ENCODE results near the gene HOXC4. TPM values are rescaled to one million over a fixed set of nuclear protein-coding genes. Genes with fewer than 3 reads are reported as not detected.

HOXC4 gene
- total and polyA plus RNA-seq, 2 of the 8 experiments (the other 6 are each of a cell fraction or from before 2014, with no cell fraction given), result not detected

DNA sequence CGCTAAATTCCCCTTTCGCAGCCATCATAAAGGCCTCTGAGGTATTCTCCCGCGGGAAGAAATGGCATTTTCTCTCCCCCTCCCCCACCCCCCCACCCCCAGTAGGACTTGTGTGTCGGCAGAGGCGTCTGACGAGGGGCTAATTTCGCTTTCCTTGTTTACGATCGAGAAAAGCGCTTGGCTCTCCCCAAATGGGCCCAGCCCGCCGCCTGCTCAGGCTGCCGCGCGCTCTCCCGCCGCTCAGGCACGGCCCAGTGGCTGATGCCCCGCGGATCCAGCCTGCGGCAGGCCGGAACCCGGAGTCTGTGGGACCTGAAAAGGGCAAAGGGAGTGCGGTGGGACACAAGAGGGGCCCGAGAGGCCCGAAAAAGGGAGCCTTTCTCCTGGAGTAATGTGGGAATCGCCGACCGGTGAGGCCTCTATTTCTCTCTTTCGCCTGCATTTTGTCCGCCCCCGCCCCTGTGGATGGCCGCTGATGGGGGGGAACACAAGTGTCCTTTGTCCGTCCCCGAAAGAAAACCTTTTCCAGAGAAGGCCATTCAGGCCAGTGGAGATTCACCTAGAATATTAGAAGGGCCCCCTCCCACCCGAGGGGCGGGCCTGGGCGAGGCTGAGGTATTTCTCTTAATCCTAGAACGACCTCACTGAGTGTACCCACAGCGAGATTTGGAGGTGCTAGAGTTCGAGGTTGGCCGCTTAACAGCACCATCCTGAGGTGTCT is 34.4 kb upstream of the HOXC4 start:
- H3K27me3 ChIP-seq (replicated peaks in 1 of 4; ENCODE audit: control insufficient read depth in 3 of 4, extremely low read depth in 1 of 4, insufficient read depth in 3 of 4, low read length in 3 of 4), result peaks cover 95 to 100% (median 100%) of the 10 kb centered on the region in 4 experiments
- TF ChIP-seq SUZ12 (IDR thresholded peaks at IDR 0.05; ENCODE audit: low read length) (peak; percentile 75), HDAC2 (IDR thresholded peaks at IDR 0.05; ENCODE audit: borderline replicate concordance in 1 of 2, low read depth in 2 of 2, low read length in 2 of 2) (0 out of 4 replicates have a peak, but pooled peaks of 1 of the 2 experiments have one; percentile 42), POLR2AphosphoS5 (IDR thresholded peaks at IDR 0.05; ENCODE audit: low read depth, low read length) (no peak), CTBP2 (IDR thresholded peaks at IDR 0.05; ENCODE audit: borderline replicate concordance, insufficient read depth, insufficient read length, low read length) (peak; percentile 69), EZH2 (IDR thresholded peaks at IDR 0.05; ENCODE audit: low read depth, low read length, severe bottlenecking) (peak; percentile 79), MAFK (IDR thresholded peaks at IDR 0.05; ENCODE audit: low read depth, low read length) (no peak), KDM4A (IDR thresholded peaks at IDR 0.05; ENCODE audit: low read depth, low read length, severe bottlenecking) (peak; percentile 8)
- TF ChIP-seq, protein P1, sequence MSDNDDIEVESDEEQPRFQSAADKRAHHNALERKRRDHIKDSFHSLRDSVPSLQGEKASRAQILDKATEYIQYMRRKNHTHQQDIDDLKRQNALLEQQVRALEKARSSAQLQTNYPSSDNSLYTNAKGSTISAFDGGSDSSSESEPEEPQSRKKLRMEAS (IDR thresholded peaks at IDR 0.05), result 0 out of 2 replicates have a peak, but pooled peaks have one; percentile 14
- no peak overlapping the region for H4K91ac ChIP-seq (replicated peaks; ENCODE audit: insufficient read length, low read length)
- no peaks in the 10 kb centered on the region; a peak in 1 of 8 replicates for H3K36me3 ChIP-seq (ENCODE audit: control insufficient read depth in 2 of 4, insufficient read depth in 4 of 4, low read length in 3 of 4)
- H3K4me2 ChIP-seq (ENCODE audit: insufficient read depth in 1 of 2, low read depth in 2 of 2, low read length in 2 of 2), result peak overlapping the region; percentile 28 to 59
- 0 out of 2 replicates have a peak overlapping the region, but pooled peaks have one; percentile 27 for H2BK12ac ChIP-seq (ENCODE audit: low read depth, low read length)
- peaks cover 9 to 40% of the 10 kb centered on the region in 2 experiments for H4K20me1 ChIP-seq (replicated peaks in 1 of 2; ENCODE audit: control insufficient read depth in 1 of 2, insufficient read depth in 2 of 2, low read length in 2 of 2)
- no peaks in the 10 kb centered on the region for H3K9me3 ChIP-seq (ENCODE audit: insufficient read depth in 2 of 2, low read depth in 1 of 2, low read length in 1 of 2)
- no peak overlapping the region for H2AFZ ChIP-seq (ENCODE audit: low read length)
- H4K8ac ChIP-seq (ENCODE audit: extremely low read depth, insufficient read depth, low read length), result no peak overlapping the region
- ChIA-PET POLR2A (ENCODE audit: partially characterized antibody) (no interaction called here), CTCF (ENCODE audit: partially characterized antibody) (no interaction called here)
- H2AK5ac ChIP-seq (ENCODE audit: low read depth, low read length), result no peak overlapping the region
- 3% methylated on average over 30 of the region's 43 CpGs; no CpG with 5 or more reads in 1 of the 2 experiments for WGBS, 2 experiments (ENCODE audit: extremely low coverage in 1 of 2, insufficient coverage in 1 of 2, insufficient read length in 1 of 2, insufficient replicate concordance in 2 of 2, low coverage in 1 of 2, low lambda C conversion rate in 2 of 2, missing lambda C conversion rate in 1 of 2)
- DNase-seq (ENCODE audit: low read depth in 1 of 2, low spot score in 2 of 2) (peak in 1 of 2 experiments; percentile 68), FAIRE-seq (no peak)
- peaks cover 0 to 12% (median 4%) of the 10 kb centered on the region in 4 experiments; a peak in 6 of 7 replicates for H3K4me1 ChIP-seq (replicated peaks in 1 of 4; ENCODE audit: control insufficient read depth in 3 of 4, insufficient read depth in 4 of 4, low read length in 3 of 4)
- H3K18ac ChIP-seq (ENCODE audit: extremely low read depth, low read length), result no peak overlapping the region
- no peak overlapping the region for H2BK20ac ChIP-seq (ENCODE audit: low read length)
- no peak overlapping the region for H3K56ac ChIP-seq (replicated peaks; ENCODE audit: insufficient read length, low read depth, low read length)
- no peak overlapping the region for H4K5ac ChIP-seq (ENCODE audit: insufficient read length, low read depth, low read length)
- H3K9ac ChIP-seq (replicated peaks in 1 of 4; ENCODE audit: extremely low read depth in 1 of 4, low read depth in 3 of 4, low read length in 3 of 4), result no peak overlapping the region
- no peak overlapping the region for H2BK120ac ChIP-seq (replicated peaks; ENCODE audit: low read depth, low read length)
- no peak overlapping the region for H3K27ac ChIP-seq (ENCODE audit: low read depth, low read length)
- H2BK5ac ChIP-seq (ENCODE audit: low read depth, low read length), result no peak overlapping the region
- no peaks in the 10 kb centered on the region for H3K79me2 ChIP-seq (ENCODE audit: control insufficient read depth in 1 of 2, insufficient read depth in 2 of 2, low read length in 2 of 2)
- H3K79me1 ChIP-seq (ENCODE audit: low read depth, low read length), result no peaks in the 10 kb centered on the region
- no peak overlapping the region for H3K4ac ChIP-seq (replicated peaks; ENCODE audit: insufficient read length, low read depth, low read length)
- H3K23me2 ChIP-seq (ENCODE audit: low read depth, low read length), result peaks cover 3% of the 10 kb centered on the region; the same call in 1 of the 2 replicates
- no peak overlapping the region for H3K14ac ChIP-seq (ENCODE audit: insufficient read length)
- no peak overlapping the region for H3K23ac ChIP-seq (ENCODE audit: insufficient read length)
- H2BK15ac ChIP-seq (ENCODE audit: low read length), result no peak overlapping the region
- H3K4me3 ChIP-seq (ENCODE audit: extremely low read depth in 1 of 4, insufficient read depth in 2 of 4, low read depth in 3 of 4, low read length in 4 of 4), result peak overlapping the region in 1 of 4 experiments; percentile 54; a peak in 3 of 8 replicates

Data from H1 (cell line).